ENCODE data around the gene NRM. TPM values are rescaled to one million over a fixed set of nuclear protein-coding genes. Genes with fewer than 3 reads are reported as not detected.

Gene NRM
- total and polyA plus RNA-seq, 2 of the 13 experiments (the other 11 are each of a cell fraction or from before 2014, with no cell fraction given): 12.5 to 16.0 TPM

DNA sequence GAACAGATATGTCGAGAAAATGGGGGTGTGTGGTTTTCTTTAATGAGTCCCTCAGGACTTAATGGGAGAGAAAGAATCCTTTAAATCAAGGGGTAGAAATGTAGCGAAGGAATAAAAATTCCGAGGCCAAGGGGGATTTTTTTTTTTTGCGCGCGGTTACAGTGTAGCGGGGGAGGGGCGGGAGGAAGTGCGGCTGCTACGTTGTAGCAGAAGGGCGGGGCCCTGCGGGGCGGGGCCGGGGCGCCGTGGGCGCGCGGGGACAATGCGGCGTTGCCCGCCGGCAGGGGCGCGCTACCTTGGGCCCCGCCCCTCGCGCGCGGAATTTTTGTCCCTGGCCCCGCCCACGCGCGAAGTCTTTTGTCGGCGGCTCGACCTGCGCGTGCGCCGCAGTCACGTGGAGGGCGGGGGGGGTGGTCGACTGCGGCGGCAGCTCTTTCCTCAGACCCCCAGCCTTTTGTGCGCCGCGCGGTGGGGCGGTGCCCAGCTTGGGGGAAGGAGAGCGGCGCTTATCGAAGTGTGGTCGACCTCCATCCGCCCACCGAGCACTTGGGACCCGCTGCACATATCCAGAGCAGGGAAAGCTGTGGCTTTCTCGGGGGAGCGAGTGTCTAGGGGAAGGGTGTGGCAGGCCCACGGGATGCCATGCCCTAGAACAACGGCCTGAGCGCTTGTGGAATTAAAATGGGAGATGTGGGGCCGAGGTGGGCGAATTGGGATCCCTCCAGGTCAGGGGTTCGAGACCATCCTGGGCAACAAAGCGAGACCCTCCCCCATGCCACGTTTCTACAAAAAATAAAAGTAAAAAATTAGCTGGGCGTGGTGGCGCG is 30.6 kb upstream of the NRM start (continued):
- TF ChIP-seq, protein P1, sequence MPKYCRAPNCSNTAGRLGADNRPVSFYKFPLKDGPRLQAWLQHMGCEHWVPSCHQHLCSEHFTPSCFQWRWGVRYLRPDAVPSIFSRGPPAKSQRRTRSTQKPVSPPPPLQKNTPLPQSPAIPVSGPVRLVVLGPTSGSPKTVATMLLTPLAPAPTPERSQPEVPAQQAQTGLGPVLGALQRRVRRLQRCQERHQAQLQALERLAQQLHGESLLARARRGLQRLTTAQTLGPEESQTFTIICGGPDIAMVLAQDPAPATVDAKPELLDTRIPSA (CRISPR knock-in tag; IDR thresholded peaks at IDR 0.05; ENCODE audit: borderline replicate concordance): no peak
- TF ChIP-seq CBX2 (IDR thresholded peaks at IDR 0.05; ENCODE audit: low read depth, low read length) (no peak), CBX2 (CRISPR knock-in tag; IDR thresholded peaks at IDR 0.05; ENCODE audit: low read depth) (no peak), PRMT3 (CRISPR knock-in tag; IDR thresholded peaks at IDR 0.05; ENCODE audit: borderline replicate concordance, low read depth) (0 out of 2 replicates have a peak, but pooled peaks have one; percentile 74), THAP11 (CRISPR knock-in tag; IDR thresholded peaks at IDR 0.05) (peak; percentile 85), KDM3A (CRISPR knock-in tag; IDR thresholded peaks at IDR 0.05; ENCODE audit: low read depth) (peak; percentile 80; the same call in 1 of the 2 replicates), ZNF235 (CRISPR knock-in tag; IDR thresholded peaks at IDR 0.05; ENCODE audit: borderline replicate concordance) (0 out of 2 replicates have a peak, but pooled peaks have one; percentile 27), CENPX (CRISPR knock-in tag; IDR thresholded peaks at IDR 0.05) (no peak), JARID2 (CRISPR knock-in tag; IDR thresholded peaks at IDR 0.05; ENCODE audit: insufficient replicate concordance) (peak; percentile 2), ZNF737 (CRISPR knock-in tag; IDR thresholded peaks at IDR 0.05; ENCODE audit: borderline replicate concordance) (no peak), ZNF296 (CRISPR knock-in tag; conservative IDR thresholded peaks at IDR 0.05) (no peak), TAF1 (CRISPR knock-in tag; IDR thresholded peaks at IDR 0.05) (peak; percentile 67), KAT2B (IDR thresholded peaks at IDR 0.05; ENCODE audit: borderline replicate concordance, low read depth, low read length) (no peak), ZNF724P (CRISPR knock-in tag; IDR thresholded peaks at IDR 0.05; ENCODE audit: borderline replicate concordance) (no peak; the same call in 1 of the 2 replicates), HNRNPUL1 (IDR thresholded peaks at IDR 0.05; ENCODE audit: low read depth, low read length) (no peak), ZNF224 (CRISPR knock-in tag; IDR thresholded peaks at IDR 0.05) (no peak)
- TF ChIP-seq, protein P2, sequence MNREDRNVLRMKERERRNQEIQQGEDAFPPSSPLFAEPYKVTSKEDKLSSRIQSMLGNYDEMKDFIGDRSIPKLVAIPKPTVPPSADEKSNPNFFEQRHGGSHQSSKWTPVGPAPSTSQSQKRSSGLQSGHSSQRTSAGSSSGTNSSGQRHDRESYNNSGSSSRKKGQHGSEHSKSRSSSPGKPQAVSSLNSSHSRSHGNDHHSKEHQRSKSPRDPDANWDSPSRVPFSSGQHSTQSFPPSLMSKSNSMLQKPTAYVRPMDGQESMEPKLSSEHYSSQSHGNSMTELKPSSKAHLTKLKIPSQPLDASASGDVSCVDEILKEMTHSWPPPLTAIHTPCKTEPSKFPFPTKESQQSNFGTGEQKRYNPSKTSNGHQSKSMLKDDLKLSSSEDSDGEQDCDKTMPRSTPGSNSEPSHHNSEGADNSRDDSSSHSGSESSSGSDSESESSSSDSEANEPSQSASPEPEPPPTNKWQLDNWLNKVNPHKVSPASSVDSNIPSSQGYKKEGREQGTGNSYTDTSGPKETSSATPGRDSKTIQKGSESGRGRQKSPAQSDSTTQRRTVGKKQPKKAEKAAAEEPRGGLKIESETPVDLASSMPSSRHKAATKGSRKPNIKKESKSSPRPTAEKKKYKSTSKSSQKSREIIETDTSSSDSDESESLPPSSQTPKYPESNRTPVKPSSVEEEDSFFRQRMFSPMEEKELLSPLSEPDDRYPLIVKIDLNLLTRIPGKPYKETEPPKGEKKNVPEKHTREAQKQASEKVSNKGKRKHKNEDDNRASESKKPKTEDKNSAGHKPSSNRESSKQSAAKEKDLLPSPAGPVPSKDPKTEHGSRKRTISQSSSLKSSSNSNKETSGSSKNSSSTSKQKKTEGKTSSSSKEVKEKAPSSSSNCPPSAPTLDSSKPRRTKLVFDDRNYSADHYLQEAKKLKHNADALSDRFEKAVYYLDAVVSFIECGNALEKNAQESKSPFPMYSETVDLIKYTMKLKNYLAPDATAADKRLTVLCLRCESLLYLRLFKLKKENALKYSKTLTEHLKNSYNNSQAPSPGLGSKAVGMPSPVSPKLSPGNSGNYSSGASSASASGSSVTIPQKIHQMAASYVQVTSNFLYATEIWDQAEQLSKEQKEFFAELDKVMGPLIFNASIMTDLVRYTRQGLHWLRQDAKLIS (CRISPR knock-in tag; IDR thresholded peaks at IDR 0.05): no peak
- TF ChIP-seq, protein P3, sequence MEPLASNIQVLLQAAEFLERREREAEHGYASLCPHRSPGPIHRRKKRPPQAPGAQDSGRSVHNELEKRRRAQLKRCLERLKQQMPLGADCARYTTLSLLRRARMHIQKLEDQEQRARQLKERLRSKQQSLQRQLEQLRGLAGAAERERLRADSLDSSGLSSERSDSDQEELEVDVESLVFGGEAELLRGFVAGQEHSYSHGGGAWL (CRISPR knock-in tag; IDR thresholded peaks at IDR 0.05): peak; percentile 87; the same call in 1 of the 2 replicates
- TF ChIP-seq, protein P4, sequence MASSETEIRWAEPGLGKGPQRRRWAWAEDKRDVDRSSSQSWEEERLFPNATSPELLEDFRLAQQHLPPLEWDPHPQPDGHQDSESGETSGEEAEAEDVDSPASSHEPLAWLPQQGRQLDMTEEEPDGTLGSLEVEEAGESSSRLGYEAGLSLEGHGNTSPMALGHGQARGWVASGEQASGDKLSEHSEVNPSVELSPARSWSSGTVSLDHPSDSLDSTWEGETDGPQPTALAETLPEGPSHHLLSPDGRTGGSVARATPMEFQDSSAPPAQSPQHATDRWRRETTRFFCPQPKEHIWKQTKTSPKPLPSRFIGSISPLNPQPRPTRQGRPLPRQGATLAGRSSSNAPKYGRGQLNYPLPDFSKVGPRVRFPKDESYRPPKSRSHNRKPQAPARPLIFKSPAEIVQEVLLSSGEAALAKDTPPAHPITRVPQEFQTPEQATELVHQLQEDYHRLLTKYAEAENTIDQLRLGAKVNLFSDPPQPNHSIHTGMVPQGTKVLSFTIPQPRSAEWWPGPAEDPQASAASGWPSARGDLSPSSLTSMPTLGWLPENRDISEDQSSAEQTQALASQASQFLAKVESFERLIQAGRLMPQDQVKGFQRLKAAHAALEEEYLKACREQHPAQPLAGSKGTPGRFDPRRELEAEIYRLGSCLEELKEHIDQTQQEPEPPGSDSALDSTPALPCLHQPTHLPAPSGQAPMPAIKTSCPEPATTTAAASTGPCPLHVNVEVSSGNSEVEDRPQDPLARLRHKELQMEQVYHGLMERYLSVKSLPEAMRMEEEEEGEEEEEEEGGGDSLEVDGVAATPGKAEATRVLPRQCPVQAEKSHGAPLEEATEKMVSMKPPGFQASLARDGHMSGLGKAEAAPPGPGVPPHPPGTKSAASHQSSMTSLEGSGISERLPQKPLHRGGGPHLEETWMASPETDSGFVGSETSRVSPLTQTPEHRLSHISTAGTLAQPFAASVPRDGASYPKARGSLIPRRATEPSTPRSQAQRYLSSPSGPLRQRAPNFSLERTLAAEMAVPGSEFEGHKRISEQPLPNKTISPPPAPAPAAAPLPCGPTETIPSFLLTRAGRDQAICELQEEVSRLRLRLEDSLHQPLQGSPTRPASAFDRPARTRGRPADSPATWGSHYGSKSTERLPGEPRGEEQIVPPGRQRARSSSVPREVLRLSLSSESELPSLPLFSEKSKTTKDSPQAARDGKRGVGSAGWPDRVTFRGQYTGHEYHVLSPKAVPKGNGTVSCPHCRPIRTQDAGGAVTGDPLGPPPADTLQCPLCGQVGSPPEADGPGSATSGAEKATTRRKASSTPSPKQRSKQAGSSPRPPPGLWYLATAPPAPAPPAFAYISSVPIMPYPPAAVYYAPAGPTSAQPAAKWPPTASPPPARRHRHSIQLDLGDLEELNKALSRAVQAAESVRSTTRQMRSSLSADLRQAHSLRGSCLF (CRISPR knock-in tag; IDR thresholded peaks at IDR 0.05; ENCODE audit: borderline replicate concordance): 0 out of 2 replicates have a peak, but pooled peaks have one; percentile 55

All from HepG2 (cell line).